ENCODE results near the gene TNNC2. TPM values are rescaled to one million over a fixed set of nuclear protein-coding genes. Genes with fewer than 3 reads are reported as not detected.

Gene TNNC2
- total and polyA plus RNA-seq, 10 donors, result 0.54 to 3.4 (median 1.4) TPM; not detected in 5

GRCh38 chr20:45835825-45836224 lies 8.7 kb upstream of the TNNC2 start:
- 81 to 98% (median 88%) methylated on average over 5 of the region's 5 CpGs for WGBS, 5 donors
- peak; percentile 21 for DNase-seq
- peaks cover 19 to 73% (median 48%) of the 10 kb centered on the region in 6 donors for H3K4me1 ChIP-seq
- H3K27me3 ChIP-seq (replicated peaks in 1 of 7), result no peaks in the 10 kb centered on the region
- H3K9me3 ChIP-seq, result no peaks in the 10 kb centered on the region
- TF ChIP-seq POLR2A (IDR thresholded peaks at IDR 0.05) (no peak), POLR2AphosphoS5 (IDR thresholded peaks at IDR 0.05) (no peak), CTCF (IDR thresholded peaks at IDR 0.05 in 8 of 11, conservative IDR thresholded peaks at IDR 0.05 in 3 of 11) (no peak)
- H3K27ac ChIP-seq, result peak overlapping the region in 5 of 8 donors; percentile 86 to 93 (median 87)
- peak overlapping the region in 2 of 8 donors; percentile 72 to 90 for H3K4me3 ChIP-seq
- peaks cover 0 to 31% (median 11%) of the 10 kb centered on the region in 6 donors for H3K36me3 ChIP-seq
- intact Hi-C loops (cut with DNase I; ENCODE audit: low total_unique reads), result no loop called here

- no peak for TF ChIP-seq POLR2A (IDR thresholded peaks at IDR 0.05)
- no peak for TF ChIP-seq POLR2AphosphoS5 (IDR thresholded peaks at IDR 0.05)
- TF ChIP-seq CTCF (IDR thresholded peaks at IDR 0.05 in 8 of 11, conservative IDR thresholded peaks at IDR 0.05 in 3 of 11), result no peak
- Histone ChIP-seq H3K4me3 (peak overlapping the region in 4 of 8 donors; percentile 67 to 90 (median 70)), H3K4me1 (peaks cover 19 to 71% (median 48%) of the 10 kb centered on the region in 6 donors), H3K27ac (peak overlapping the region in 6 of 8 donors; percentile 86 to 93 (median 87)), H3K36me3 (peaks cover 0 to 26% (median 7%) of the 10 kb centered on the region in 6 donors), H3K27me3 (replicated peaks in 1 of 7) (no peaks in the 10 kb centered on the region), H3K9me3 (no peaks in the 10 kb centered on the region)
- DNase-seq, result no peak
- WGBS, 5 donors, result 46 to 61% (median 55%) methylated on average over 3 of the region's 3 CpGs
- intact Hi-C loops (cut with DNase I; ENCODE audit: low total_unique reads), result no loop called here
These were observed 8.2 kb upstream of the TNNC2 start for GRCh38 chr20:45835329-45835765.

GRCh38 chr20:45834797-45835161 lies 7.7 kb upstream of the TNNC2 start:
- Histone ChIP-seq H3K27me3 (replicated peaks in 1 of 7) (no peaks in the 10 kb centered on the region), H3K9me3 (no peaks in the 10 kb centered on the region)
- 77 to 90% (median 86%) methylated on average over 12 to 14 of the region's 14 CpGs for WGBS, 5 donors

More at GRCh38 chr20:45834797-45835161, 7.7 kb upstream of the TNNC2 start:
- Histone ChIP-seq H3K4me1 (peaks cover 19 to 65% (median 47%) of the 10 kb centered on the region in 6 donors), H3K4me3 (peak overlapping the region in 6 of 8 donors; percentile 66 to 90 (median 70)), H3K27ac (peak overlapping the region in 7 of 8 donors; percentile 81 to 93 (median 87)), H3K36me3 (peaks cover 0 to 21% (median 6%) of the 10 kb centered on the region in 6 donors)
- peak; percentile 72 for DNase-seq
- intact Hi-C loops (cut with DNase I; ENCODE audit: low total_unique reads), result no loop called here
- TF ChIP-seq POLR2AphosphoS5 (IDR thresholded peaks at IDR 0.05), result no peak
- no peak for TF ChIP-seq POLR2A (IDR thresholded peaks at IDR 0.05)
- no peak for TF ChIP-seq CTCF (IDR thresholded peaks at IDR 0.05 in 8 of 11, conservative IDR thresholded peaks at IDR 0.05 in 3 of 11)

Measured in spleen (tissue), 11 donors.